ENCODE measurements around the gene EMC10.

EMC10 gene

GRCh38 chr19:50475736-50476223 lies 527 bp upstream of the EMC10 start:
- POLR2A ChIA-PET = no interaction called here
- CTCF ChIA-PET = interaction anchor here (1.6 to 2.9 kb wide), 2 partner anchors 9 to 14 kb away, joined by 5 to 23 read pairs; no protein-coding TSS in a partner anchor
- DNase-seq (ENCODE audit: extremely low spot score) = no peak
- no peak for TF ChIP-seq CTCF (IDR thresholded peaks at IDR 0.05; ENCODE audit: control extremely low read depth, extremely low read depth, low read depth, missing control alignments)

GRCh38 chr19:50476907-50477238 lies 566 bp downstream of the EMC10 start:
- ChIA-PET POLR2A (no interaction called here), CTCF (interaction anchor here (1.2 kb wide), 1 partner anchor 120 kb away, joined by 3 read pairs; no protein-coding TSS in a partner anchor)
- no peak for DNase-seq (ENCODE audit: extremely low spot score)
- TF ChIP-seq CTCF (IDR thresholded peaks at IDR 0.05; ENCODE audit: control extremely low read depth, extremely low read depth, low read depth, missing control alignments) = no peak

GRCh38 chr19:50477751-50478515 lies 1.6 kb downstream of the EMC10 start:
- no peak for DNase-seq (ENCODE audit: extremely low spot score)
- TF ChIP-seq CTCF (IDR thresholded peaks at IDR 0.05; ENCODE audit: control extremely low read depth, extremely low read depth, low read depth, missing control alignments) = no peak
- CTCF ChIA-PET = interaction anchor here (1.2 to 2.3 kb wide), 5 partner anchors 8 to 121 kb away, joined by 3 to 8 read pairs (median 5); no protein-coding TSS in a partner anchor
- POLR2A ChIA-PET = interaction anchor here (1.1 kb wide), 1 partner anchor 10 kb away, joined by 3 read pairs; no protein-coding TSS in a partner anchor

GRCh38 chr19:50478901-50479715 lies 2.8 kb downstream of the EMC10 start:
- ChIA-PET POLR2A (interaction anchor here (0.6 to 1.1 kb wide), 2 partner anchors 9 to 16 kb away, joined by 3 read pairs; no protein-coding TSS in a partner anchor), CTCF (interaction anchor here (1.4 to 2.3 kb wide), 4 partner anchors 9 to 121 kb away, joined by 4 to 8 read pairs (median 6); no protein-coding TSS in a partner anchor)
- DNase-seq (ENCODE audit: extremely low spot score) = no peak
- TF ChIP-seq CTCF (IDR thresholded peaks at IDR 0.05; ENCODE audit: control extremely low read depth, extremely low read depth, low read depth, missing control alignments) = peak; percentile 20

- no peak for TF ChIP-seq CTCF (IDR thresholded peaks at IDR 0.05; ENCODE audit: control extremely low read depth, extremely low read depth, low read depth, missing control alignments)
- CTCF ChIA-PET = interaction anchor here (1.5 to 2.3 kb wide), 3 partner anchors 18 to 122 kb away, joined by 5 to 8 read pairs (median 7); no protein-coding TSS in a partner anchor
- POLR2A ChIA-PET = interaction anchor here (0.6 kb wide), 1 partner anchor 15 kb away, joined by 3 read pairs; no protein-coding TSS in a partner anchor
- DNase-seq (ENCODE audit: extremely low spot score) = no peak
These were observed 3.5 kb downstream of the EMC10 start for GRCh38 chr19:50479761-50480251.
